Measurements from ENCODE around the gene ADAMTS3. TPM values are rescaled to one million over a fixed set of nuclear protein-coding genes. Genes with fewer than 3 reads are reported as not detected.

ADAMTS3 gene
- total RNA-seq, 1 experiment from 2014 or later, result 0.07 TPM

- intact Hi-C loops (cut with micrococcal nuclease; ENCODE audit: unreplicated experiment), result no loop called here
- no peak overlapping the region for H3K27ac Mint-ChIP-seq (ENCODE audit: unreplicated experiment)
Observed at GRCh38 chr4:72567036-72567435, 2.0 kb downstream of the ADAMTS3 start.

GRCh38 chr4:72566464-72566972, 2.5 kb downstream of the ADAMTS3 start:
- H3K4me1 Mint-ChIP-seq (ENCODE audit: low read depth, unreplicated experiment), result no peaks in the 10 kb centered on the region
- peaks cover 25% of the 10 kb centered on the region for H3K36me3 Mint-ChIP-seq (ENCODE audit: insufficient read depth, unreplicated experiment)
- H3K4me3 Mint-ChIP-seq (ENCODE audit: low read depth, unreplicated experiment), result no peak overlapping the region
- intact Hi-C loops (cut with micrococcal nuclease; ENCODE audit: unreplicated experiment), result no loop called here
- H3K9me3 Mint-ChIP-seq (ENCODE audit: low read depth, unreplicated experiment), result no peaks in the 10 kb centered on the region
- CTCF ChIA-PET, result no interaction called here
- H3K27me3 Mint-ChIP-seq (ENCODE audit: unreplicated experiment), result no peaks in the 10 kb centered on the region
- no peak for DNase-seq
- no peak for TF ChIP-seq CTCF (IDR thresholded peaks at IDR 0.05; ENCODE audit: unreplicated experiment)
- no peak overlapping the region for H3K27ac Mint-ChIP-seq (ENCODE audit: unreplicated experiment)
- no TSS peak for BruUV-seq (replicated peaks)

More at GRCh38 chr4:72567036-72567435, 2.0 kb downstream of the ADAMTS3 start:
- H3K4me1 Mint-ChIP-seq (ENCODE audit: low read depth, unreplicated experiment), result no peaks in the 10 kb centered on the region
- CTCF ChIA-PET, result interaction anchor here (1.4 kb wide), 1 partner anchor 62 kb away, joined by 6 read pairs; no protein-coding TSS in a partner anchor
- no peaks in the 10 kb centered on the region for H3K27me3 Mint-ChIP-seq (ENCODE audit: unreplicated experiment)
- no TSS peak for BruUV-seq (replicated peaks)
- H3K4me3 Mint-ChIP-seq (ENCODE audit: low read depth, unreplicated experiment), result no peak overlapping the region
- peaks cover 25% of the 10 kb centered on the region for H3K36me3 Mint-ChIP-seq (ENCODE audit: insufficient read depth, unreplicated experiment)
- no peak for TF ChIP-seq CTCF (IDR thresholded peaks at IDR 0.05; ENCODE audit: unreplicated experiment)
- DNase-seq, result no peak
- H3K9me3 Mint-ChIP-seq (ENCODE audit: low read depth, unreplicated experiment), result no peaks in the 10 kb centered on the region

- no peaks in the 10 kb centered on the region for H3K4me1 Mint-ChIP-seq (ENCODE audit: low read depth, unreplicated experiment)
- H3K9me3 Mint-ChIP-seq (ENCODE audit: low read depth, unreplicated experiment), result no peaks in the 10 kb centered on the region
- DNase-seq, result no peak
- intact Hi-C loops (cut with micrococcal nuclease; ENCODE audit: unreplicated experiment), result no loop called here
- no TSS peak for BruUV-seq (replicated peaks)
- H3K27ac Mint-ChIP-seq (ENCODE audit: unreplicated experiment), result no peak overlapping the region
- TF ChIP-seq CTCF (IDR thresholded peaks at IDR 0.05; ENCODE audit: unreplicated experiment), result no peak
- no peaks in the 10 kb centered on the region for H3K27me3 Mint-ChIP-seq (ENCODE audit: unreplicated experiment)
- CTCF ChIA-PET, result no interaction called here
- H3K36me3 Mint-ChIP-seq (ENCODE audit: insufficient read depth, unreplicated experiment), result peaks cover 22% of the 10 kb centered on the region
- H3K4me3 Mint-ChIP-seq (ENCODE audit: low read depth, unreplicated experiment), result no peak overlapping the region
Observed at GRCh38 chr4:72564789-72565188, 4.2 kb downstream of the ADAMTS3 start.

GRCh38 chr4:72564184-72564583, 4.8 kb downstream of the ADAMTS3 start:
- Mint-ChIP-seq H3K27ac (ENCODE audit: unreplicated experiment) (no peak overlapping the region), H3K4me3 (ENCODE audit: low read depth, unreplicated experiment) (no peak overlapping the region), H3K27me3 (ENCODE audit: unreplicated experiment) (peaks cover under 1% of the 10 kb centered on the region), H3K4me1 (ENCODE audit: low read depth, unreplicated experiment) (no peaks in the 10 kb centered on the region), H3K9me3 (ENCODE audit: low read depth, unreplicated experiment) (no peaks in the 10 kb centered on the region), H3K36me3 (ENCODE audit: insufficient read depth, unreplicated experiment) (peaks cover 17% of the 10 kb centered on the region)
- no peak for TF ChIP-seq CTCF (IDR thresholded peaks at IDR 0.05; ENCODE audit: unreplicated experiment)
- BruUV-seq (replicated peaks), result no TSS peak
- CTCF ChIA-PET, result no interaction called here
- intact Hi-C loops (cut with micrococcal nuclease; ENCODE audit: unreplicated experiment), result no loop called here
- no peak for DNase-seq

Measured in Calu3 (cell line).